Fibroblast of skin of scalp (primary cell): ENCODE results near the gene CISD3.
A peak's percentile ranks its signal among the peaks of the same experiment; 100 is the strongest.

Experiments used
- DNase-seq: peaks from one replicate; pipeline ENCODE4 v3.0.0-alpha.2; 2013

The CISD3 gene

DNA sequence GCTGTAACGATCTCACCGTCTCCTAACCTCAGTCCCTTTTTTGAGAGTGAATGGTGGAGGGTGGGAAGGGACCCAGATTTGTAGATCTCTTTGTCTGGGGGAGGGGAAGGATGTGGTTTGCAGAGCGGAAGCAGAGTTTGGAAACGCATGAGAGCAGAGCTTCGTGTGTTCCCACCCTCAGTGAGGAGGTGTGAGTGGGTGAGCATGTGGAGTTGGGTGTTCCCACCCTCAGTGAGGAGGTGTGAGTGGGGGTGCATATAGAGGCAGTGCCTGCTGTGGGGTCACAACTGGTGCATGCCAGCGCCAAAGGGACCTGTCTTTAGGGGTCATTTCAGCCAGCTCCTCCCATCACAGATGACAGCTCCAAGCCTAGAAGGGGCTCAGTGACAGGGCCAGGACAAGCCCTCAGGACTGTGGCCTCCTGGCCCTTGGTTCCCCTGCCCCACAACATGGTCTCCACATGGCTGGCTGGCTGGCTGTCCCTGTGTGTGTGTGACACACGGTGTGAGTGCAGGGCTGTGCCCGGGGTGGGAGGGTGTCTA, 1.8 kb upstream of the CISD3 start:
- no peak for DNase-seq

GRCh38 chr17:38729368-38729885, 714 bp upstream of the CISD3 start:
- no peak for DNase-seq

GRCh38 chr17:38730526-38731379, 612 bp downstream of the CISD3 start:
- DNase-seq, result peak; percentile 53

GRCh38 chr17:38731526-38732294, 1.6 kb downstream of the CISD3 start:
- no peak for DNase-seq

DNA sequence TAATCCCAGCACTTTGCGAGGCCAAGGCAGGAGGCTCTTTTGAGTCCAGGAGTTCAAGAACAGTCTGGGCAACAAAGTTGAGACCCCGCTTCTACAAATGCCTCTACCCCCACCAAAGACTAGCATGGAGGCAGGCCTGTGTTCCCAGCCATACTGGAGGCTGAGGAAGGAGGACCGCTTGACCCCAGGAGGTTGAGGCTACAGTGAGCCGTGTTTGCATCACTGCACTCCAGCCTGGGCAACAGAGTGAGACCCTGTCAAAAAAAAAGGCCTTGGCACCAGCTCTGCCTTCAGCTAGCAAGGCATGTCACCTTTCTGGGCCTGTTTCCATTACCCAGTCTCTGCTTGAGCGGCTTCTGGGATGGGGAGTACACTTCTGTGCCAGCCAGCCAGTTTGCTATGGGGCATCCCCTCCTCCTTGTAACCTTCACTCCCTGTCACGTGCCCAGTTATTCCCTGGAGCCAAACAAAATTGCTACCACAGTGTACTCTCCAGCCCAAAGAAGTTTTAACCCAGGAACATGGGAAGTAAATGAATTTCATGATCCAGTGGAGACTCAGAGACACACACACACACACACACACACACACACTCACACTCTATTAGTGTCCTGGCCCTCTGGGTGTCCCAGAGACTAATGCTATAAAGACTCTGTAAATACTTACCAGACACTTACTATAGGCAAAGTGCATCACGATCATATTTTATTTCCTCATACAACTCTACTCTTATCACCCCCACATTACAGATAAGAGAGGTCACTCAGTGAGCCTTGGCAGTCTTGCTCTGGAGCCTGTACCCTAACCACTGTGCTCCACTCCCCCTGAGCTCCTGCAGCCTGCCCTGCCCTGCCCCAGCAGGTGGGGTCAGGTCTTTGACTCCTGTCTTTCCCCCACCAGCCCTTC, 2.5 kb downstream of the CISD3 start:
- DNase-seq, result no peak

- DNase-seq, result no peak
These were observed 3.3 kb downstream of the CISD3 start for GRCh38 chr17:38733282-38733981.

DNA sequence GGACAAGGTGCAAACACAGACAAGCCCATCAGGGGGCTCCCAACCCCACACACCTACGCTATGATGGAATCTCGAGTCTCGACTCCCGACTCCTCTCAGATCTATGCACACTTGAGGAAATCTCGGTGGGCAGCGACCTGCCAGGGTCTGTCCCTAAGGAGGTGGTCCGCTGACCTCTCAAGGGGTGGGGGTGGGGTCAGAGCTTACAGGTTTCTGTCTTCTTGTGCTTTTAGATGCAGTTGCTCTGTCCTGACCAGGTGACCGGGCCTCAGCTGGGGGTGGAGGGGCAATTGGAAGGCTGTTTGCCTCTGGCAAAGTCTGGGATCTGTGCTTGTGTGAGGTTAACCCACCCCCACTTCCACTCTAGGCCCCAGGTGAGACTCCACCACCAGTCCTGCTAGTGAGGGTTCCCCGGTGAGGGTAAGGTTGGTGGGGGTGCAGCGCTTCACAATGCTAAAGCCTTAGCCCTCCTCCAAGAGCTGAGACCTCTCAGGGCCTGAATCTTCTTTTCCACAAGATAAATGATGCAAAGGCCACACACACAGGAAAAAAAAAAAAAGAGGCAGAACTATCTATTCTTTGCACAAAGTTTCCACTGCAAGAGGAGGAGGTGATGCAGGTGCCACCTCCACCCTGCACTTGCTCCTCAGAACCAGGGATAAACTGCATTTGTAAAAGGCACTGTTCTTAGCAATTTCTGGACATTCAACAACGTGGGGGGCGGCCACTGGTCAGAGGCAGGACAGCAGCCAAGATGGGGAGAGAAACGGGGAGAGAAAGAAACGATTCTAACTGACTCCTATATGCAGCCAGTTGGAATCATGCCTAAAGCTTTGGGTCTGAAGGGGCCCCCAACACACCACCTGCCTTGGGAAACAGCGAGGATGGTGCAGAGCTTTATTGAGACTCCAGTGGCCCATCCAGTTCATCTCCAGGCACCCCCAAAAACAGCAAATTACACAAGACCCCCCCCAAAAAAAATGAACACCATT, 4.1 kb downstream of the CISD3 start:
- DNase-seq, result no peak

DNA sequence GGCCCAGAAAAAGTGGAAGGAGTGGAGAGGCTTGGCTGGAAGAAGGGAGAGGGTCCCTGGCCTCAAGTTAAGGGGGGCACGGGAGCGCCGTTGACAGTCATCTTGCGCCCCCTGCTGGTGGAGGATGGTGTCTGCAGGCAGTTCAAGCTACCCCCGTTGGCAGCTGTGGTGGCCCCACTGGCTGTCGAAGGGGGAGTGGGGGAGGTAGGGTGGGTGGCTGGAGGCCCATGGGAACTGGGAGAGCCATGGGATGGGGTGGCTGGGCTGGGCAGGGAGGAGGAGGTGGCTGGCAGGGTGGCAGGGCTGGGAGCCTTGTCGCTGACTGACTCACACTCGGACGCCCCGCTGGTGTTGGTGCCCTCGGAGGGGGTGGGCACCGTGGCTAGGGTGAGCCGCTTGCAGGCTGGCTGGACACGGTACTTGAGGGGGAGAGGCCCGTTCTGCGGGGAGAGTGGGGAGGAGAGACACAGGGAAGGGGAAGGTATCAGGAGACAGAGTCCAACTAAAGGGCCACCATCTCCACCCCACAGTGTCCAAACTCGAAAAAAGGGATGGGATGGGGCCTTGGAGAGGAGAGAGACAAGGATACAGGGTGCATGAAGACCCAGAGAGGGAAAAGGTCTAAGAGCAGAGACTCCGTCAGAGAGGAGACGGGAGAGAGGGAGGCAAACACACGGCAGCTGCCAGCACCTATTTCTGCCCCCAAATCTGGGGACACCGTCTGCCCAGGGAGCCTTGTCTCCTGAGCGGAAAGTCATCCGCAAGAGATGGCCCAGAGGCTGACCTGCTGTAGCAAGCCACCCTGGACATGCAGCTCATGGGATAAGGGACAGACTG, 5.2 kb downstream of the CISD3 start:
- DNase-seq, result peak; percentile 50

DNA sequence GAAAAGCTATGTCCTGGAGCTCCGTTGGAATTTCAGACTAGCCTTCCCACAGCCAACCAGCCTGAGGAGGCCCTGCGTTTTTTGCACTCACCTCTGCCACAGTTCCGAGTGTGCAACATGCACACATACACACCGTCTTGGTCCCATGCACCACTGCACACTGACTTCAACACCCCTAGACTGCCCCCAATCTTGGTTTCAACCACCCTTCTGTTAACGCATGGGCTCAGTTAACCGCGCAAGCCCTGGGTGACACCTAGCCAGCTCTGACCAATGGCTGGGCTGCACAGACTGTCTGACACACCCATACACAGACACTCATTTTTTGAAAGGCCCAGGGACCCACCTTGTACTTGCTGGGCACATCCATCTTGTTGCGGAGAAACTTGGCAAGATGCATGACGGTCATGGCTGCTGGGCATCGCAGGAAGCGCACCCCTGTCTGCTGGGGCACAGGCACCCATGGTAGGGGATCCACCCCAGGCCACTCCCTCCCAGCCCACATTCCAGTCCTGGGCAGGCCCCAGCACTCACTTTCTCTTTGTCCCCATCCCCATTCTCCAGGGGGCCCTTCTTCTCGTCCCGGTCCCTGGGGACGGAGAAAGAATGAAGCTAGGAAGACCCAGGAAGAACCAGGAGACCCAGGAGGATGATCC, 8.0 kb downstream of the CISD3 start:
- DNase-seq, result no peak

- no peak for DNase-seq
These were observed 8.5 kb downstream of the CISD3 start for GRCh38 chr17:38738686-38739085.

DNA sequence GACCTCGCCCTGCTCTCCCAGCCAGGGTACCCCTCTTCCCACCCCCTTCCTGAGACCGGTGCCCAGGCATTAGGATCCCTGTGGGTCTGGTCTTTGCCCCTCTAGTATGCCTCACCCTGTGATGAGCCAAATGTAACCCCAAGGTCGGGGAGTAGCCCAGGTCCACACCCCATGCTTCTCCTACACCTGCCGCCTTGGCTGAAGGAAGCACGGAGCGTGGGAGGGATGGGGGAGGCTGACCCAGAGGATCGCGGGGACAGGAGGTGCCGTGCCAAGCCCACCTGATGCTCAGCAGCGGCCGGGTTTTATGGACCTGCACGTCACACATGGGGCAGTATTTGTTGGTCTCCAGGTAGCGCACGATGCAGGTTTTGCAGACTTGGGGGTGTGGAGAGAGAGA, 9.2 kb downstream of the CISD3 start:
- no peak for DNase-seq

GRCh38 chr17:38740044-38740443, 9.9 kb downstream of the CISD3 start:
- DNase-seq, result no peak

- no peak for DNase-seq
These were observed 10.7 kb downstream of the CISD3 start for GRCh38 chr17:38740806-38741205.

GRCh38 chr17:38741461-38741860, 11.3 kb downstream of the CISD3 start:
- DNase-seq, result no peak

DNA sequence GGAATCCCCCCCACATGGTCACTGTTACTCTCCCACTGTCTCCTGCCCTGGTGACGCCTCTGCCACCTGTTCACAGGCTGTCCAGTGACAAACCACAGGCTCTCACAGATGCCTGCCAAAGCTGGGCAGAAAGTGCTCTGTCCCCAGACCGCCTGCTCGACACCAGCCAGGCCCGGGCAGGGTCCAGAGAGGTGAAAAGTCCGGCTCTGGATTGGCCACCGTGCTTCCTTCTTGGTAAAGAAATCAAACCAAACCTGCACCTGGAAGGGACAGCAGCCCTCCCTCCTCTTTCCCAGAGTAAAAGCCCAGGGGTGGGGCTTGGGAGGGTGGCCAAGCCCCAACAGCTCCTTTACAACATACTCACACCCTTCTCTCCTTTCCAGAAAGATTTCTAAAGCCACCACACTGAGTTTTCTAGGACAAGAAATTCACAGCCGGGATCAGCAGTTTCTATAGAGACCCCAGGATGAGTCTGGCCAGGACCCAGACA, 11.8 kb downstream of the CISD3 start:
- no peak for DNase-seq

DNA sequence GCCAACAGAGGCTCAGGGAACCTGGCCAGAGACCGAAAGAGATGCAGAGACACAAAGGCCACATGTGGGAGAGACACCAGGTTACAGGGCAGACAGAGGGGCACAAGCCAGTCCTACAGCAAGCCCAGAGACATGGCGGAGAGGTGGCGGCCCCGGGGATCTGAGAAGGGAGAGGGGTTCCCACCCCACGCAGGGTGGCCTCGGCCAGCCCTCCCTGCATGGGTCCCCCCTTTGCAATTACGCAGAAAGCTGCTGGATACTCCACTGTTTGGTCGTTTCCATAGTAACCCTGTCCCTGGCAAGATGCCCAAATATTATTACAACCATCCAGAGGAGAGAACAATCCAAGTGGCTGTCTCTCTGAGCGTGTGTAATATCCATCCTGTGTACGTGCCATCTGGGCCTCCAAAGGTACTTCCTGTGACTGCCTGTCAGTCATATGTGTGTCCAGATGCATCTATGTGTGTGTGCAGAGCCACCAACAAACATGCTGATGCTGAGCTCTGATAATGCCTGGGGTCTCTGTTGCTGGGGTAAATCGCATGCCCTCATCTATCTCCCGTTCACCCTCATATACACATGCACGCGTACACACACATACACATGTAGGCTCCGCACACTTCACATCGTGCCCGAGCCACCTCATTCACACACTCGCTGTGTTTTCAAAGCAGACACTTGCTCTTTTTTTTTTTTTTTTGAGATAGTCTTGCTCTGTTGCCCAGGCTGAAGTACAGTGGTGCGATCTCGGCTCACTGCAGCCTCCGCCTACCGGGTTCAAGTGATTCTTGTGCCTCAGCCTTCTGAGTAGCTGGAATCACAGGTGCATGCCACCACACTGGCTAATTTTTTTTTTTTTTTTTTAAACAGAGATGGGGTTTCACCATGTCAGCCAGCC, 12.5 kb downstream of the CISD3 start:
- DNase-seq, result peak; percentile 89

GRCh38 chr17:38743556-38744171, 13.5 kb downstream of the CISD3 start:
- DNase-seq, result no peak
